ENCODE results near the gene HAGH. TPM values are rescaled to one million over a fixed set of nuclear protein-coding genes. Genes with fewer than 3 reads are reported as not detected.

HAGH gene
- total RNA-seq, 2 donors from 2014 or later = 208 to 227 TPM

GRCh38 chr16:1822801-1823200 lies 3.8 kb downstream of the HAGH start:
- no peak for TF ChIP-seq CTCF (IDR thresholded peaks at IDR 0.05)
- no peak overlapping the region for H3K4me3 ChIP-seq
- no peak overlapping the region for H3K27ac ChIP-seq
- no peak for DNase-seq (ENCODE audit: low spot score)
- H3K27me3 ChIP-seq = no peaks in the 10 kb centered on the region
- H3K9me3 ChIP-seq = no peaks in the 10 kb centered on the region
- H3K4me1 ChIP-seq = peaks cover 0 to 27% of the 10 kb centered on the region in 2 donors
- H3K36me3 ChIP-seq = peaks cover 43% of the 10 kb centered on the region

DNA sequence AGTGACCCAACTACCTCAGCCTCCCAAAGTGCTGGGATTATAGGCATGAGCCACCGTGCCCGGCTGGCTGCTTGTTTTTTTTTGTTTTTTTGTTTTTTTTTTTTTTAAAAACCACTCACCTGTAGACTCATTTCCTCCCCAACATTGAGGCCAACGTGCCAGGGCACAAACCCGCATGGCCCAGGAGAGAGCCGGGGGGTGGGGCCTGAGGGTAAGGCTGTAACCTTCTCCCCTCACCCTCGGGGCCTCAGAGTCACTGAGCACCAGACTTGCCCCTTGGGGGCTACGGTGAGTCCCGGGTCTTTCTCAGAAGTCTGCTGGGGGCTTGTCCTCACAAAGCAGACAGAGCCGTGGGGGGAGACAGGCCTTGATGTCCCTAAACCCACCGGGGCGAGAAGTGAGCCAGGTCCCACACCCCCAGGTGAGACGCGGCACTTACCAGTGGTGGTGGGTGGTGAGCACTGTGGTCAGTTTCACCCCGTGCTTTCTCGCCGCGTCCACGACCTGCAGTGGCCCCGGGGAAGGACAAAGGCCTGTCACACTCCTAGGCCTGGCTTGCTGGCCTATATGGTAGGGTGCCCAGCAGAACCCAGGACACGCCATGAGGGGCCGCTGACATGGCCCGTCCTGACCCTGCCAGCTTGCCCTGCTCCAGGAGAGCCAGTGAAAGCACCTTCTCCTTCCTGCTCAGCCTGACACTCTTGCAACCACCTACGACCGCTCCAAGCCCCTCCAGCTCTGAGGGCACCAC lies 4.6 kb downstream of the HAGH start:
- Histone ChIP-seq H3K36me3 (peaks cover 48% of the 10 kb centered on the region), H3K9me3 (no peaks in the 10 kb centered on the region), H3K27me3 (no peaks in the 10 kb centered on the region), H3K4me1 (peaks cover 0 to 22% of the 10 kb centered on the region in 2 donors), H3K27ac (no peak overlapping the region), H3K4me3 (no peak overlapping the region)
- TF ChIP-seq CTCF (IDR thresholded peaks at IDR 0.05) = no peak
- no peak for DNase-seq (ENCODE audit: low spot score)

DNA sequence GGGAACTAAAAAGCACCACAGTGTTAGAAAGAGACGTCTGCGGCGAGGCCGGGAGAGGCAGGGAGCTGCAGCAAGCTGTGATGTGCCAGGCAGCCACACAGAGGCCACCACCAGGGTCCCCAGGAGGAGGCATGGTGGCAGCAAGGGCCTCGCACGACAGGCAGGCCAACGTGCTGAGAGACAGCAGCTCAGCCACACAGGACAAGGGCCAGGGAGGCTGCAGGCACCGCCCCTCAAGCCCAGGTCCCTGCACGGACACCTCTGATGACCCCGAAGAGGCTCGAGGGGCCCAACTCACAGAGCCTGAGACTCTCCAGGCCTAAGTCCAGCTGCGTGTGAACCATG lies 5.7 kb downstream of the HAGH start:
- Histone ChIP-seq H3K4me1 (peaks cover 0 to 22% of the 10 kb centered on the region in 2 donors), H3K36me3 (peaks cover 58% of the 10 kb centered on the region), H3K4me3 (no peak overlapping the region), H3K9me3 (no peaks in the 10 kb centered on the region), H3K27ac (no peak overlapping the region), H3K27me3 (no peaks in the 10 kb centered on the region)
- no peak for TF ChIP-seq CTCF (IDR thresholded peaks at IDR 0.05)
- no peak for DNase-seq (ENCODE audit: low spot score)

GRCh38 chr16:1820096-1820945 lies 6.3 kb downstream of the HAGH start:
- TF ChIP-seq CTCF (IDR thresholded peaks at IDR 0.05) = no peak
- peaks cover 0 to 16% of the 10 kb centered on the region in 2 donors for H3K4me1 ChIP-seq
- no peak overlapping the region for H3K27ac ChIP-seq
- no peaks in the 10 kb centered on the region for H3K9me3 ChIP-seq
- no peak for DNase-seq (ENCODE audit: low spot score)
- H3K27me3 ChIP-seq = no peaks in the 10 kb centered on the region
- no peak overlapping the region for H3K4me3 ChIP-seq
- peaks cover 64% of the 10 kb centered on the region for H3K36me3 ChIP-seq

DNA sequence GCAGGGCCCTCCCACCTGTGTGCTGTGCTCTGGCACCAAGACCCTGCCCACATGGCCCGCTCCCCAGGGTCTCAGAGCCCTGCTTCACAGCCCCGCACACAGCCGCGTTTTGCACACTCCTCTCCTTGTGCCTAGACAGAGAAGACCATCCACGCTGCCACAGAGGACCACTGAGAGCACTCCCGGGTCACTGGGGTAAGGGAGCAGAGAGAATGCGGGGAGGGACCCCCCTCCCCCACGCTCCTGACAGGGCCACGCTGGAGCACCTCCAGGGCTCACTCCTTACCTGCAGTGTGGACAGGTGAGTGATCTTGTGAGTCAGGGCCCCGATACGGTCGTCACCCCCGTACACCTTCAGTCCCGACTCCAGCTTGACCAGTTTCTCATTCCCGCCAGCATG lies 7.0 kb downstream of the HAGH start:
- H3K36me3 ChIP-seq = peaks cover 66% of the 10 kb centered on the region
- peaks cover 0 to 9% of the 10 kb centered on the region in 2 donors for H3K4me1 ChIP-seq
- no peak for TF ChIP-seq CTCF (IDR thresholded peaks at IDR 0.05)
- no peaks in the 10 kb centered on the region for H3K27me3 ChIP-seq
- no peak overlapping the region for H3K4me3 ChIP-seq
- no peak overlapping the region for H3K27ac ChIP-seq
- no peak for DNase-seq (ENCODE audit: low spot score)
- no peaks in the 10 kb centered on the region for H3K9me3 ChIP-seq

All from right atrium auricular region (tissue), 2 donors.